HG03175 (cell line): Measurements from ENCODE around the gene SKA1.

Experiments
- ATAC-seq: cut with Tn5 transposase; IDR thresholded peaks from one replicate; pipeline ENCODE4 v1.9.1; 2021; ENCODE audit warnings: mild to moderate bottlenecking, moderate library complexity; ENCODE audit not compliant: unreplicated experiment

The SKA1 gene

GRCh38 chr18:50374753-50375391 lies at the start of gene SKA1:
SKA1 (plus strand) TSS chr18:50375046; CDS start chr18:50375831, 785 bp downstream.
- peak; percentile 96 for ATAC-seq

GRCh38 chr18:50327983-50328382 lies 46.9 kb upstream of the SKA1 start:
- no peak for ATAC-seq

- no peak for ATAC-seq
Observed at GRCh38 chr18:50330176-50330575, 44.7 kb upstream of the SKA1 start.

- no peak for ATAC-seq
Observed at GRCh38 chr18:50331691-50332090, 43.2 kb upstream of the SKA1 start.

GRCh38 chr18:50334546-50335152 lies 40.2 kb upstream of the SKA1 start:
- peak; percentile 72 for ATAC-seq

GRCh38 chr18:50338122-50338521 lies 36.7 kb upstream of the SKA1 start:
- ATAC-seq: no peak

- no peak for ATAC-seq
Observed at GRCh38 chr18:50338715-50339114, 36.1 kb upstream of the SKA1 start.

GRCh38 chr18:50340078-50340477 lies 34.8 kb upstream of the SKA1 start:
- ATAC-seq: no peak

GRCh38 chr18:50341443-50341842 lies 33.4 kb upstream of the SKA1 start:
- ATAC-seq: no peak

- no peak for ATAC-seq
Observed at GRCh38 chr18:50350699-50351098, 24.1 kb upstream of the SKA1 start.

GRCh38 chr18:50356036-50356945 lies 18.6 kb upstream of the SKA1 start:
- peak; percentile 85 for ATAC-seq

- ATAC-seq: no peak
Observed at GRCh38 chr18:50358844-50359243, 16.0 kb upstream of the SKA1 start.

- no peak for ATAC-seq
Observed at GRCh38 chr18:50359806-50360205, 15.0 kb upstream of the SKA1 start.

- no peak for ATAC-seq
Observed at GRCh38 chr18:50360611-50361010, 14.2 kb upstream of the SKA1 start.

GRCh38 chr18:50369672-50370071 lies 5.2 kb upstream of the SKA1 start:
- ATAC-seq: no peak

- ATAC-seq: no peak
Observed at GRCh38 chr18:50372743-50373142, 2.1 kb upstream of the SKA1 start.

- ATAC-seq: no peak
Observed at GRCh38 chr18:50373561-50374219, 1.2 kb upstream of the SKA1 start.

- no peak for ATAC-seq
Observed at GRCh38 chr18:50374220-50374752, 560 bp upstream of the SKA1 start.

GRCh38 chr18:50377061-50377798 lies 2.4 kb downstream of the SKA1 start:
- no peak for ATAC-seq

GRCh38 chr18:50388988-50389387 lies 14.1 kb downstream of the SKA1 start:
- no peak for ATAC-seq
